CD1c-positive myeloid dendritic cell (primary cell): ENCODE results near the gene CIT.
A peak's percentile ranks its signal among the peaks of the same experiment; 100 is the strongest.

Source experiments
- DNase-seq: peaks from one replicate; pipeline ENCODE4 v3.0.0-alpha.2; 2016; ENCODE audit errors: extremely low spot score

CIT gene

DNA sequence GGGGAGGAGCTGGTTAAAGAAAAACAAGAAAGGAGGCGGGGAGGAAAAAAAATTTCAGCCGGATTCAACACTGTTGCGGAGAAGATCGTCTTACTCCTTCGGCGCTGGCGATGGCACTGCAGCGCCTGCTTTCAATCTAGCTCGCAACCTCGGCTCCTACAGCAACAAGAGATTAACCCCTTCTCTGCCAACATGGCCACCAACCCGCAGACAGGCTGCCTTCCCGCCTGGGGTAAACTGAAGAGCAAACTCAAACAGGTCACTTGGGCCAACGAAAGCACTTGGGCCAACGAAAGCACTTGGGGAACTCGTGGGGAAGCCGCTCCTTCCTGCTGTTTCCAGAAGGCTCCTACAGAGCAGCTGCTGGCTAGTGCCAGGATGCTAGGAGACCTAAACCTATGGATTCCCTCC is 73.7 kb downstream of the CIT start:
- DNase-seq: no peak

DNA sequence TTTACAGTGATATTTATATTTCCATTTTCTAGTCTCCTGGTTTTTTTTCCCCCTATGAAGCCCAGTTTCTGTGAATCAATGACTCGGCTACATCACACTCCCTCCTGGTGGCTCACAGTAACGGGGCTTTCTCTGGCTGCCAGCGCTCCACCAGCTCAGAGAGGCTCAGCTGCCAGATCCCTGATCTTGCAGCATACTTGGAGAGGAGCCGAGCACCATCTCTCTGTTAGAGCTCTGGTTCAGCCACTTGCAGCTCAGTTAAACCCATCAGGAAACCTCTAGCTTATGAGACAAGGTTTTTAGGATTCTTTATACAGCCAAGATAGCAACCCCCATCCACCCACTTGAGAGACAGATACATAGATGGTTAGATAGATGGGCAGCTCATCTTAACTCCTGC is 74.6 kb downstream of the CIT start:
- DNase-seq: no peak

DNA sequence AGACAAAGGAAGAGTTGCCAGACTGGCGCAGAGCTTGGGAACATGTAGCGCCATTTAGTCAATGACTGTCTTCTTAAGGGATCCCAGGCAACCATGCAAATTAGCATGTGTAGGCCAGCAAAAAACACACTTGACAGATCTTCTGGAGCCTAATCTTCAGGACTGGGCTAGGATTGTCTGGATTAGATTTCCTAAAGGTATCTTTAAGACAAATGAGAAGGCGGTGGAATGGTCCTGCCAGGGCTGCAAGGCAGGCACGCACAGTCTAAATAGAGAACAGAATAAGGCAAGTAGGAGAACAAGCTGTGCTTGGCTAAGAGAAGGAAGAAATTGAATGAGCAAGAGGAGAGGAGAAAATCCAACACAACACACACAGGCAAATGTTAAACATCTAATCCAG is 80.0 kb downstream of the CIT start:
- DNase-seq: no peak

DNA sequence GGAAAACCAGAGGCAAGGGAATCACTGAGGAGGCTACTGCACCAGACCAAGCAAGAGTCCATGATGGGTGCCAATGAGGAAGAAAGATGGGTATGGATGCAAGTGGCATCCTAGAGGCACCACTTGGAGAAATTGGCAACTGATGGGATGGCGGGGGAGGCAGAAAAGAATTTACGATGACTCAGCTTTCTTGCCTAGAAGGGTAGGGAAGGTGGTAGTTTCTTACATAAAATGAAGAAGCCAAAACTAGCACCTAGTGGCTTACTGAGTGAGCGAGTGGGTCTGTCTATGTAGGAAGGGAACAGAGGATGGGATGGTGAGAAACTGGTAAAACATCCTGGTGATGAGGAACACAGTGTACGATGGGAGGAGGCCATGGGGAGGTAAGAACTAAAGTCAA is 80.8 kb downstream of the CIT start:
- DNase-seq: no peak

DNA sequence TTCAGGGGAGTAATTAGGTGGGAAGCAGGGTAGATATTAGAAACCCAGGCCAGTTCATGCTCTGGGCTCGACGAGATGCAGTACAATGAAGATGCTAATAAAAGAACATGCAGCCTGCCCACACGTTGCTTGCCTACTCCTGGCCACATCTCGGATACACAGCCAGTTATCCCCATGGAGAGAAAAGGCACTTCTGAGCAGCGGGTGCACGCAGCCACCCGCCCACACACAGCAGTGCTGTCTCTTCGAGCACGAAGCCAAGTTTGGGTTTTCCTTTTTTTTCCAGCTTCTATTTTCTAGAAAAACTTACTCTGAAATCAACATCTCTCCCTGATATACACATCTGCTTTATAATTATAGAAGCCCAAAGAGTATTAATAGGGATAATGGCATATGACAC is 85.7 kb downstream of the CIT start:
- no peak for DNase-seq

DNA sequence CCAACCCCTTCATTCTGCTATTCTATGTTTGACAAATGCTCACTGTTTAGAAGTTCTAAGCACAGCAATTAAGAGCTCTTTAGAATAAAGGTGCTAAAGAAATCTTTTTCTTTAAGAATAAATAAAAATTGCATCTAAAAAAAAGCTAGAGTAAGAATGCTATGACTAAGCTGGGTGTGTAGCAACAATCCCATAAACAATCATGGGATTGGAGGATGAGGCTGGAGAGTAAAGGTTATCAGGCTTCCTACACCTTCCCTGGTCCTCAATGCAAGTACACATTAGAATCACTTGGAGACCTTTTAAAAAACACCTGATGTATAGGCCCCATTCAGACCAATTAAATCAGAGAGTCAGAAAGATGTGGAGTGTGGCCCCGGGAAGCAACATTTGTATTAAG is 88.3 kb downstream of the CIT start:
- DNase-seq: no peak

DNA sequence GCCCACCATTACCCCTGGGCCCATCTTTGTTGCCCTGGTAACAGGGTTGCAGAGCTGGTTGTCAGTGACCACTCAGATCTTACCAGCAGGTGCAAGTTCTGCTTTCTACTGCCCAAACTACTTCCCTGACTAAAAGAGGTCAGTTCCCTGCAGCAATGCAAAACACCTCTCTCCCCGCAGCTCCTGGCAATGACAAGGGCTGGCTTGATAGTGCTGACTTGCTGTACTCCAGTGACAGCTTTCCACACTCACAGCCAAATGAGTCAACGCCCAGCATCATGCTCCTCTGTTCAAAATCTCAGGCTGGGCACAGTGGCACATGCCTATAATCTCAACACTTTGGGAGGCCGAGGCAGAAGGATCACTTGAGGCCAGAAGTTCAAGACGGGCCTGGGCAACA is 90.6 kb downstream of the CIT start:
- DNase-seq: no peak

DNA sequence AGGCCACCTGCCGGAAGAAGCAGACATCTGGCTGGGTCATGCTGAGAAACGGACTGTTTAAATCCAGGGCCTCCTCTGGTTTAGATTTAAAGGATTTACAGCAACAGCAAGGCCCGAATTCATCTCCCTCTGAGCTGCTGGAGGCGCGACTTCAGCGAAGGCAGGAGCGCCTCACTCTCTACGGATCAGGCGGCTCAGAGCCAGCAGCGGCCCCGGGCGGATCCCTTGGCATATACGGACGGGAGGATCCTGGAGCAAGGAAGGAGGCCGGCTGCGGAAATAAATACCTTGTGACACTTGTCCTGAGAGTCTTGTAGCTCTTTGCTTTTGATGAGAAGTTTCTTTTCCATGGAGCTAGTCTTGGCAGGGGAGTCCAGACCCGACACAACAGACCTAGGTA is 92.4 kb downstream of the CIT start:
- DNase-seq: no peak

DNA sequence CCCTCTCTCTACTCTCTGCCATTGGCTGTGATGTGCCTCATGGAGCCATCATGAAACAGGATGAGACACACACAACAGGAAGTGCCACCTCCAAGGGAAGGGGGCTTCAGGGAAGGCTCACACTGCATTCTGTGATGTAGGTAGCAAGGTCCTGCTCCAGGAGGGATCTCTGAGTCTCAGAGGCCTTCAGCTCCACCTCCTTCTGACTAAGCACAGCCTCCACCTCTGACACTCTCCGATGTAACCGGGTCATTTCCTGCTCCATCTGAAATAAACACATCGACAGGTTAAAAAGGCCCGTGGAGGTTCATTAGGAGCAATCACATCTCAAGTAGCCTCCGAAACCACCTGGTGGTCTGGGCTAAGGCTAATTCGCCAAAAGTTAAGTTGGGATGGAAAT is 93.3 kb downstream of the CIT start:
- no peak for DNase-seq

DNA sequence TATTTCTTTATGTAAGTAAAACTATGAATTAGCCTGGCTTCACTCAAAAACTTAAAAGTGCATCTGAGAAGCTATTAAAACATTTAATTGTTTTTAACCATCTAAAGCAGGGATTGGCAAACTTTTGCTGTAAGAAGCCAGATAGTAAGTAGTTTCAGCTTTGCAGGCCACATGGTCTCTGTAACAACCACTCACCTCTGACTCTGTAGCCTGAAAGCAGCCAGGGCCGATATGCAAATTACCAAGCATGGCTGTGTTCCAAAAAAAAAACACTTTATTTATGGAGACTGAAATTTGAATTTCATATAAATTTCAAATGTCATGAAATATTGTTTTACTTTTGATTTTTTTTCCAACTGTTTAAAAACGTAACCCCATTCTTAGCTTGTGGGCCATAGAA is 95.3 kb downstream of the CIT start:
- no peak for DNase-seq

DNA sequence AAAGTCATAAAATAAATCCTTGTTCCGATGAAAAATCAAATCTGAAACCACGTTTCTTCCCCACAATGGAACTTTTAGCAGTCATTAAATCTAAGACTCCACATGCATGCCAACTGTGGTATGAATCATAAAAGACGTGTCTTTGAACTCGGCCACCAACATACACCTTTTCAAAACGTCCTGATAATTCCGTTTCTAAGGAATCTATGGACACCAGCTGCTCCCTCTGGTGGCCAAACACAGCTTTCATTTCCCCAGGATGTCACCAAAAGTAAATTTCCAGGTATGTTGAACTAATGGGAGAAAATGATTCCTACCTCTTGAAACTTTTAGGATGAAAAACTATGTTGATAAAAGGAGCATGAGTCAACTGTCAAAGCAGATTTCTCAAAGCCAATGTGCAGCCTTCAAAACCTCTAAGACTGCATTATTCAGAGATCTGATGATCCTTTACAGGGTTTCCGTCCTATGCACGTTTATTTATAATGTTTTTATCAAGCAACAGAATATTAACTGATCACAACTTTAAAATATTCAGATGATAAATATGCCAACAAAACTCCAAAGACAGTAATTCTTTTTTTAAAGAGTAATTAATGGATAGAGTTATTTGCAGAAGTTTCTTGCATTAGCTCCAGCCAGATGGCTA is 96.2 kb downstream of the CIT start:
- peak; percentile 5 for DNase-seq

DNA sequence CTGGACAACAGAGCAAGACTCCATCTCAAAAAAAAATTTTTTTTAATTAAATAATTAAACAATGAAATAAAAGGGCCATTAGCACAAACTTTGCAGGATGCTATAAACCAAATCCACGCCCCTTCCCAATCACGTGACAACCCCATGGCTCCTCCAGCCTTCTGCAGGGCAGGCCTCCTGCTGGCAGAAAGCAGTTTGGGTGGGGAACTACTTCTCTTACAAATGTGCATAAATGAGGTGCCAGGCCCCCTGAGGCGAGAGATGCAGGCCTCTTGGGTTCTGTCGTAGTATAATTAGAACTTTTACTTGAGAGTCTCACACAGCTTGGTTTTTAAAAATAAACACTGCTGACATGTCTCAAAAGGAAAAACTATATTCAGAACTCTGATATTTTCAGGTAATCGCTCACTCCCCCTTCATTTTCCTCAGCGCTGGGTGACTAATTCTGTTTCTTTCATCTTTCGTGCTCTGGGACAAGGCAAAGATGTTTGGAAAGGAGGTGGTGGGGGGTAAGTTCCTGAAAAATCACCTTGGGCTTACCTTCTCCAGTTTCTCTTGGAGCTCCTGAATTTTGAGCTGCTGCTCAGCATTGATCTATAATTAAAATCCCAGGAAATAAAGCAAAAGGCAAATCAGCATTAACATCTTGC is 101.7 kb downstream of the CIT start:
- DNase-seq: no peak

DNA sequence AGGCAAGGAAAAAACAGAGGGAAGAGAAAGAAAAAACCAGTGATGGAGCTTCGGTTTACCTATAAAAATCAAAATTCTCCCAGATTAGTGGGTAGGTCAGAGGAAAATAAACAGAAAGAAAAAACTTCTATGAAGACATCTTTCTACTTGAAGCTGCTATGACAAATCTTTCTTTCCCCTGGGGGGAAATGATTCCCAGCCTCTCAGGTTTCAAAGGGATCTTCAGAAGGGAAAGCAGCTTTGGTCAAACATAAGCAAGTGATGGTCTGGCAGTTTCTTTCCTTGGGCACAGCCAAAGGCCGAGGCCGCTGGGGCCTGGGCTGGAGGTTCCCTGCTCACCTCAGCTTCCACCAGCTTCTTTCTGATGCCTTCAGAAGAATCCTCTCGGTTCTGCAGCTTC is 104.7 kb downstream of the CIT start:
- no peak for DNase-seq

DNA sequence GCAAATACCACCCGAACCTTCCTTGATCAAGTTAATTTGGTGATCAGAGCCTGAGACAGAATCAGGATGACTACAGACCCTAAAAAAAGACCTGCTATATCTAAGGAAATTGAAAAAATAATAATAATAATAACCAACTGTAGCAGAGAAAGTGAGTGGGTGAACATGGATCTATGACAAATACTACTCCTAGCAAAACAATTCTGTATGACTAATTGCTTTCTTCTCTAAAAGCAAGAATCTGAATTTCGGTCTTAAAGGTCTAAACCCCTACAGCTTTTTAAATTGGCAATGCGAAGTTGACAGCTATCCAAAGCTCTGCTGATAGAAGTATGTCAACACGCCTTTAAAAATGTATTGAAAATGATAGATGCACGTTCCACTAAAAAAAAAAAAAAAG is 107.0 kb downstream of the CIT start:
- DNase-seq: no peak

DNA sequence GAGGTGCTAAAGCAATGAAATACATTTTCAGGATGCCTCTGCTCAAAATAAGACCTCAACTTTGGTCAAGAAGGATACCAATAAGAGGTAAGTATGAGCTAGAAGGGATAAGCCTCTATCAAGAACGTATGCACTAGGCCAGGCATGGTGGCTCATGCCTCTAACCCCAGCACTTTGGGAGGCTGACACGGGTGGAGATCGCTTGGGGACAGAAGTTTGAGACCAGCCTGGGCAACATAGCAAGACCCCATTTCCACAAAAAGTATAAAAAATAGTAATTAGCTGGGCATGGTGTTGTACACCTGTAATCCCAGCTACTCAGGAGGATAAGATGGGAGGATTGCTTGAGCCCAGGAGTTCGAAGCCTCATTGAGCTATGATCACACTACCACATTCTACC is 114.5 kb downstream of the CIT start:
- no peak for DNase-seq

DNA sequence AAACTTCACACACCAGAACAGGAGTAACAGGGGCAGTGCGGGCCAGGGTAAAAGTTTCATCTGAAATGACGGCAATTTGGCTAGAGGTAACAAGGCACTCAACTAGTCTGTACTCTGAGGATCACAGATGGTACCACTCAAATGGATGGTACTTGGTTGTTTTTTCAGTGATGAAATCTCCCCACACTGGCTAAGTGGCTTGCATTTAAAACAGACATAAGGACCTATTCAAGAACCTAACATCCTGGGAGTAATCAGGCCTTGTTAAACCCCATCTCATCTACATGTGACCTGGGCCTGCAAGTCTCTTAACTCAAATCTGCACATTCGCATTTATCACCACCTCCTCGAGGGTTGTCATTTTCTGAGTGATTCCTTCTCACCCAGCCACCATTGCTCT is 118.4 kb downstream of the CIT start:
- DNase-seq: no peak

DNA sequence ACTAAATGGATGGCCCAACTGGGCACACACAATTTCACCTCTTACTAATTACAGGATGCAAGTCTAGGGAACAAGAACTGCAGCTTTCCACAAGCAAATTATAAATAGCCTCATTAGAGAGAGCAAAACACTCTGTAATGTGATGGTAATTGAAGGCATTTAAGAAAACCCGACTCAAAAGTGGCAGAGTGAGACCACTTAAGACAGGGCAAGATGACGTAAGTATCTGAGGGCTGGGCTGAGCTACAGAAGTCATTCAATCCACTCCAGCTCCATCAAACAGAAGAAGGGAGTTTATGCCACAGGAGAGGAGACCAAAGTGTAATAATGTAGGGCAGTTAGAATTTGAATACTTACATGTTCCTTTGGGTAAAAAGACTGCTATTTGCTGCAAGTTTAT is 118.9 kb downstream of the CIT start:
- DNase-seq: no peak

DNA sequence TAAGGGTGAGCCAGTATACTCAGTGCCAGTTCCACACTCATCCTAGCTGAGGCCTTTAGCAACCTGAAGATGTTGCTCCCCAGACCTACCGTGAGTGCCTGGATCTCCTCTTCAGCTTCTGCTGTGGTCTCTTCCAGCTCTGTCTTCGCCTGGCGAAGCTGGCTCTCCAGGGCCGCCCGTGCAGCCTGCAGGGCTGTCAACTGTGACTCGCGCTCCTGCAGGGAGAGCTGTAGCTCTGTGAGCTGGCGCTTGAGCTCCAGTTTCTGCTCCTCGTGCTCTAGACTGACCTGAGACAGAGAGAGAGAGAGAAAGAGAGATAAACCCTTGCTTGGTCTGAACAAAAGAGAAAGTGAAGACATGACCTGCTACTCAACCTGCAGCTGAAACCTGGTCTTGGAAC is 125.2 kb downstream of the CIT start:
- no peak for DNase-seq

DNA sequence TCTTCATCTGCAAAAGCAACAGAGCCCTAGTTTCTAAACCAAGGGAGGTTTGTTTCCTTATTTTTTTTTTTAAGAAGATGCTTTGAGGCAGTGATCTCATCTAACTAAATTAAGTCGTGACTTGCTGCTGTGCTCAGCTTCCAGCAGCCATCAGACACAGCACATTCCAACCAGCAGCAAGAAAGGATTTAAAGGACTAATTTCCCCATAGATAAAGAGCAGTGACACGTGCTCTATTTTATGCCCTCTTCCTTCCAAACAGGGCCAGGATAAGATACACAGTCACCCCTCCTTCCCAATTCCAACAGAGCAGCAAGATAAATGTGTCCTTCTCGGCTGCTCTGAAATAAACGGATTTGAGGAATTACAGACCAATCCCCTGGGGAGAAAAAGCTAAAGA is 127.5 kb downstream of the CIT start:
- no peak for DNase-seq

DNA sequence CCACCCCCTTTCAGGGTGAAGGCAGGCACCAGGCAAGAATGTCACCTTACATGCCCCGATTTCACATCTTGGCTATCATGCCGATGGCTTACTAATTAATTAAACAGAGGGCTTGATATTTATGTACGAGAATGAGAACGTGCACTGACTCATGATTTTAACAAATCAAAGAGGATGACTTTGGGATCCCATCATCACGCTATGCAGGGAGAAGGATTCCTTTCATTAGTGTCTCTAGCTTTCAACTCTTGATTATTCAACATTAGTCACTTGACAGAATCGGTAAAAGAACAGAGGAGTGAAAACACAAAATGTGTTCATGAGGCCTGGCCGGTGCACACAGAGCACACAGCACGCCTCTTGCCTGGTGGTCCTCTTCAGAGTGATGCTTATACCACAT is 128.6 kb downstream of the CIT start:
- no peak for DNase-seq

DNA sequence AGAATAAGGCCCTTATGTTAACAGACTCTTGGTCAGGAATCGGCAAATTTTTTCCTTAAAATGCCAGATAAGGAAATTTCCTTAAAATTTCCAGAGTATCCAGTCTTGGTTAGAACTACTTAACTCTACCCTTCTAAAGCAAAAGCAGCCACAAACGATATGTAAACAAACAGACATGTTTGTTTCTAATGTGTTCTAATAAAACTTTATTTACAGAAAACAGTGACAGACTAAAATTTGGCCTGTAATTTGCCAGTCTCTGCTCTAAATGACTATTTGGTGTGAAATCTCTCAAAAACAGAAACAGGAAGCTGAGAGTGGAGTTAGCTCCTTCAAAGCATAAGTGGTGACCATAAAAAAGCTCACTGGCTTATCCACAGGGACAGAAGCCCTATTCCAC is 131.0 kb downstream of the CIT start:
- DNase-seq: no peak

DNA sequence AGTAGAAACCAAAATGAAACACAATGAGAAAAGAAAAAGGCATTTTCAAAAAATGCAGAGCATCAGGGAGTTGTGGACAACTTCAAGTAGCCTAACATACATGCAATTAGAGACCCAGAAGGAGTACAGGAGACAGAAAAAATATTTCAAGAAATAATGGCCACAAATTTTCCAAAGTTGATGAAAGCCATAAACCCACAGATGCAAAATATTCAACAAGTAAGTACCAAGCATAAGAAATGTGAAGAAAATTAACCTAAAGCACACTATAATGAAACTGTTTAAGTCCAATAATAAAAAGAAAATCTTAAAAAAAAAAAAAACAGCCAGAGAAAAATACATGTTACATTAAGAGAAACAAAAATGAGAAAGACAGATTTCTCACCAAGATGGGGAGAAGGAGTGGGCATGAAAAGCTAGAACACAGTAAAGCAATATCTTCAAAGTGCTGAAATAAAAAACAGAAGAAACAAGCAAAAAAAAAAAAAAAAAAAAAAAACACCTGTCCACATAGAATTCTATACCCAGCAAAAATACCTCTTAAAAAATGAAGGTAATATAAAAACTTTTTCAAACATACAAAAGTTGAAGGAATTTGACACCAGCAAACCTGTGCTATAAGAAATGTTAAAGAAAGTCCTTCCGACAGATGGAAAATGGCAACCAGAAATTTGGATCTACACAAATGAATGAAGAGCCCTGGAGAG is 132.1 kb downstream of the CIT start:
- no peak for DNase-seq

DNA sequence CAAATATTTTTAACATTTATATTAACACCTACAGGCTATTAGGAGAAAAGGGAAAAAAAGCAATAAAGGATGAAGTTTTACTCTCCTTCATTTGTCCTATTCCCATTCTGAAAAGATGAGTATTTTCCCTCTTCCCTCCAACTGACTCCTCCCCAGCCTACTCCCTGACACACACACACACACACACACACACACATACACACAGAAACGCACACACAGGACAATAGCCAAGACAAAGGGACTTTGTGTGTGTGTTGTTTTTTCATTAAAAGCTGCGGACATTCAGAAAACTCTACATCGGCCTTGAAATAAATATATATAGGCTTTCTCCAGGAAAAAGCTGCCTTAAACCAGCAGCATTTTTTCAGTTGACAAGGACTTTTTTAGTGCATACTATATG is 134.4 kb downstream of the CIT start:
- DNase-seq: no peak

DNA sequence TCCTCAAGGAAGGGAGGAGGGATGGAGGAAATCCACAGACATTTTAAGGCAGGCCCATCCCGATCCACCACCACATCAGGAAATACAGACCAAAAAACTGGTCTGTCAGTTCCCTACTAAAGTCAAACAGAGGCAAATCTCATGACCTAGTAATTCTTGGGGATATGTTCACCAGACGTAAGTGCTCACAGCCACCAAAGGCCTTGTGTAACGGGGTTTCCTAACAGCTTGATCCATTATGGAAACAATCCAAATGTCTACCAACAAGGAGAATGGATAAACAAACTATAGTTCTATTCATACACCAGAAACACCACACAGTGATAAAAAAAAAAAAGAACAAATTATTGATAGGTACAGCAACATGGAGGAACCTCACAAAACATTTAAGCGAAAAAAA is 136.3 kb downstream of the CIT start:
- DNase-seq: no peak
